Glomerular visceral epithelial cell (primary cell): ENCODE measurements around the gene XKR8.
A peak's percentile ranks its signal among the peaks of the same experiment; 100 is the strongest.

Source experiments
- DNase-seq: peaks from one replicate; pipeline ENCODE4 v3.0.0-alpha.2; 2016; ENCODE audit errors: extremely low spot score

The XKR8 gene, protein sequence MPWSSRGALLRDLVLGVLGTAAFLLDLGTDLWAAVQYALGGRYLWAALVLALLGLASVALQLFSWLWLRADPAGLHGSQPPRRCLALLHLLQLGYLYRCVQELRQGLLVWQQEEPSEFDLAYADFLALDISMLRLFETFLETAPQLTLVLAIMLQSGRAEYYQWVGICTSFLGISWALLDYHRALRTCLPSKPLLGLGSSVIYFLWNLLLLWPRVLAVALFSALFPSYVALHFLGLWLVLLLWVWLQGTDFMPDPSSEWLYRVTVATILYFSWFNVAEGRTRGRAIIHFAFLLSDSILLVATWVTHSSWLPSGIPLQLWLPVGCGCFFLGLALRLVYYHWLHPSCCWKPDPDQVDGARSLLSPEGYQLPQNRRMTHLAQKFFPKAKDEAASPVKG

DNA sequence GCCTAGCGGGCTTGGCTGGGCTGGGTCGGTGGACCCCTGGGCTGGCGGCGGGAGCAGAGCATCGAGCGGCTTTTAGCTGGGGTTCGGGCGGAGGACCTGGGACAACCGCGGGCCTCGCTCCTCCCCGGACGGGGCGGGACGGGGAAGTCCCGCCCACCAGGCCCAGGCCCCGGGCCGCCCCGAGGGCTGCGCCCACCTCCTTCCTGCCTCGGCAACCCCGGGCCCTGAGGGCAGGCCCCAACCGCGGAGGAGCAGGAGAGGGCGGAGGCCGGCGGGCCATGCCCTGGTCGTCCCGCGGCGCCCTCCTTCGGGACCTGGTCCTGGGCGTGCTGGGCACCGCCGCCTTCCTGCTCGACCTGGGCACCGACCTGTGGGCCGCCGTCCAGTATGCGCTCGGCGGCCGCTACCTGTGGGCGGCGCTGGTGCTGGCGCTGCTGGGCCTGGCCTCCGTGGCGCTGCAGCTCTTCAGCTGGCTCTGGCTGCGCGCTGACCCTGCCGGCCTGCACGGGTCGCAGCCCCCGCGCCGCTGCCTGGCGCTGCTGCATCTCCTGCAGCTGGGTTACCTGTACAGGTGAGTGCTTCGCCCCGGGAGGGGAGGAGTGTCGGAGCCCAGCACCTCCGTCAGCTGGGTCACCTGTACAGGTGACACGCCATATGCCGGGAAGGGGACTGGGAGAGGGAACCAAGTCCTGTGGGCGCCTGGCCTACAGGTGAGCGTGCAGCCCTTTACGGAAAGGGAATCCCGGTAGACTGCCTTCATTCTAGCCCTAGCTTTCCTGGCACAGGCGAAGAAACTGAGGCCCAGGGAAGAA lies at the start of gene XKR8:
Gene XKR8, plus strand, starts transcription at position 182 of the 812 bp plus-strand sequence. Its CDS starts 97 bp downstream, at position 279.
- peak; percentile 86 for DNase-seq

DNA sequence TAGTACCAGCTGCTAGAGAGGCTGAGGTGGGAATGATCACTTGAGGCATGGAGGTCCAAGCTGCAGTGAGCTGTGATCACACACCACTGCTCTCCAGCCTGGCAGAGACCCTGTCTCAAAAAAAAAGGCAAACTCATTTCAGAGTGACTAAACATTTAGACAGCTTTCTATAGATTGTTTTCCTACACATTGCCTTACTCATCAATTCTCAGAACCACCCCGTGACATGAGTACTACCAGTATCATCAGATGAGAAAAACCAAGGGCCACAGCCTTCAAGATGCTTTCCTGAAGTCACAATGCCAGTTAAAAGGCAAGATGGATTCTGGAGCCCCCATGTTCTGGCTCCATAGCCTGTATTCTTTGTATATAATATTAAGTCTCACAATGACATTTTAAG lies 47.3 kb upstream of the XKR8 start:
- no peak for DNase-seq

DNA sequence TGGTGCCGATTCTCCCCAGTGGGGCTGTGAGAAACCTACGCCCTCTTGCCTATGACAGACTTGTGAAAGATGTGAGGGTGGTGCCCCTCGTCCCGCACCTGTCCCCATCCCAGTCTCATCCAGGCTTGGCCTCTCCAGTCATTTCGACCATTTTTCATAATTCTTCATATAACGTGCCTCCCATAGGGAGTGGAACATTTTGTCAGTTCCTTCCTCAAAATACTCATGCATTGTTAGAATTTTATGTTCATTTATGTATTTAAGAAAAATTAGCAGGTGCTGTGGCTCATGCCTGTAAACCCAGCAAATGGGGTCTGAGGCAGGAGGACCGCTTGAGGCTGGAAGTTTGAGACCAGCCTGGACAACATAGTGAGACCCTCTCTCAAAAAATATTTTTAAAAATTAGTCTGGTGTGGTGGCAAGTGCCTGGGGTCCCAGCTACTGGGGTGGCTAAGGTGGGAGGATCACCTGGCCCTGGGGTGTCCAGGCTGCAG lies 44.6 kb upstream of the XKR8 start:
- no peak for DNase-seq

DNA sequence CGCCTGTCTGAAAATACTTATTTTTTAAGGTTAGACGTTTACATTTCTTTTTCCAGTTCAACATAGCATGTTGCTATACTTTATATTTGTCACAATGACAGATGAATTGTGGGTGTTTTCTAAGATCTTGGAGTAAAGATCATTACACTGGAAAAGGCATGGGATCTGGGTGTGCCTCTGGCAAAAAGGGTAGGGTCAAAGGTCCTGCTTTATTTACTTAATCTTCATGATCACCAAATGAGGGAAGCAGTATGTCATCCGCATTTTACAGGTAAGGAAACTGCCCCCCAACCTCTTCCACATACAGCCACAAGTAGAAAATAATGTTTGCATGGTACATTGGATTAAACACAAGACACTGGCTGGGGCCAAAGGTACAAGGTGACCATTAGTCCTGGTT lies 37.5 kb upstream of the XKR8 start:
- DNase-seq, result no peak

DNA sequence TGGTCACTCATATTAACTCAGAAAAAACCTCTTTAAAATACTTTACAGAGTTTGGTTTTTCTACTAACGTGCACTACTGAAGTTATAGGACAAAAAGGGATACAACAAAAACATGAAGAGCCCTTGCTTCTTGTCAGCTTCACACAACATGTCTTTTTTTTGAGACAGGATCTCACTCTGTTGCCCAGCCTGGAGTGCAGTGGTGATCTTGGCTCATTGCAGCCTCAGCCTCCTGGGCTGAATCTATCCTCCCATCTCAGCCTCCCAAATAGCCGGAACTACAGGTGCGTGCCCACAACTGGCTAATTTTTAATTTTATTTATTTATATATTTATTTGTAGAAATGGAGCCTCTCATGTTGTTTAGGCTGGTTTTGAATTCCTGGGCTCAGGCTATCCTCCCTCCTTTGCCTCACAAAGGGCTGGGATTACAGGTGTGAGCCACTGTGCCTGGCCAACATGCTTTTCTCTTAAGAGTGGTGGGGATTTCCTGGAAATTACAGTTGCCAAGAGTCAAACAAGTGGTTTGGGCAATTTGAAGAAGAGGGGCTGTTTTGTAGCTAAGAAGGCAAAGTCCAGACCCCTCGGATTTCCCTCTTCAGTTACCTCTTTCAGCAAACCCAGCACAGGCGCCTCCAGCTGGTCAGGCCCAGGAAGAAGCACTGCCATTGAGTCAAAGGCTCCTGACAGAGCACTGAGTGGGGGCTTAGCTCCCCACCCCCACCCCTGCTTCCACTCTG lies 31.4 kb upstream of the XKR8 start:
- no peak for DNase-seq

DNA sequence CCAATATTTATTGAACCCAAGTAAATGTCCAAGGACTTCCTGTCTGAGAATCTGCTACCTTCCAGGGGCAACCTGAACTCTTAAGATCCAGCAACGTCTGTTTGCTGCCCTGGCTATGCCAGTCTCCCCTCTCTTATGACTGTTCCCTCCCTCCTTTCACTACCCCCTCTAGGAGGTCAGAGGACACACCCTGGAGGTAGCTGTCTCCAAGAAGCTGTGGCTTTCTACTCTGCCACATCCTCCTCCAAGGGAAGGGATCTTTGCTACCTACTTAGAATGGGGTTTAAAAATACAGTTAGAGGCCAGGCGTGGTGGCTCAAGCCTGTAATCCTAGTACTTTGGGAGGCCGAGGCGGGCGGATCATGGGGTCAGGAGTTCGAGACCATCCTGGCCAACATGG lies 28.6 kb upstream of the XKR8 start:
- no peak for DNase-seq

DNA sequence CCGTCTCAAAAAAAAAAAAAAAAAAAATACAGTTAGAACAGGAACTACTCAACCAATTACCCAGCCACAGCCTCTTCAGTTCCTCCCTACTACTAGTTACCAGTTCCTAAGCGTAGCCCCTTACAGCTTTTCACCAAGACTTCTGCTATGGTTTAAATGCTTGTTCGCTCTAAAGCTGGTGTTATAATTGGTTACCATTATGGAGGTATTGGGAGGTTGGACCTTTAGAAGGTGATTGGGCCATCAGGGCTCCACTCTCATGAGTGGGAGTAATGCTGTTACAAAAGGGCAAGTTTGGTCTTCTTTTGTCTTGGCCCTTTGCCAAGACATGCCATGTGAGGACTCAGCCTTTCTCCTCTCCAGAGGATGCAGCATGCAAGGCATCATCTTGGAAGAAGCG lies 28.0 kb upstream of the XKR8 start:
- DNase-seq, result no peak

DNA sequence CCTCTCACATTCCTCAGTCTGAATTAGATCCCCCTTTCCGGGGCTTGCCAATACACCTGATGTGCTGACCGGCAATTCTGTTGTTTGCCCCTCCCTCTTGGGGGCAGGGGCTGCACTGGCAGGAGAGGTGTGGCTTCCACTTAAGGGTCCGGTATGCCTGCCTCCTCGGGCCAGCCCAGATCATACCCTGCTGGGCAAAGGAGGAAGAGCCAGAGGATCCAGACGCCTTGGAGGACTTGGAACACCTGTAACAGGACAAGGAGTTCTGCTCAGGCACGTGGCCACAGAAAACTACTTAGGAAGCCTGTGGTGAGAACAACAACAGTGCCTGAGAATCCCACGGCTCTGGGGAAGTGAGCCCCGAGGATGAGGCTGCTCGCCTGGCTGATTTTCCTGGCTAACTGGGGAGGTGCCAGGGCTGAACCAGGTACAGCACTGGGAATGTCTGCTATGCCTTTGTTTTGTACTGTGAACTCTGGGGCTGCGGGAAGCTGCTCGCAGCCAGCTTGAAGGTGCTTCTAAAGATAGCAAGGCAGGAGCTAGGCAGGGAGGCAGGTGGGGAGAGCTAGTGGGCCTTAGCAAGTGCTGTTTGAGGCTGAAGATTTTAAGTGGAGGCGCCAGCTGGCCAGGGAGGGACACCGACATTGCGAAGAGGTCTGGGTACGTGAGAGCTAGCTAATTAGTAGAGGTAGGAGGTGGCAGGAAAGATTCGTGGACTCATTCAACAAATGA lies 24.8 kb upstream of the XKR8 start, which contains the start of gene SMPDL3B:
Gene SMPDL3B, plus strand, starts transcription at position 183 of the 732 bp plus-strand sequence. Its CDS starts 184 bp downstream, at position 367.
- peak; percentile 77 for DNase-seq

DNA sequence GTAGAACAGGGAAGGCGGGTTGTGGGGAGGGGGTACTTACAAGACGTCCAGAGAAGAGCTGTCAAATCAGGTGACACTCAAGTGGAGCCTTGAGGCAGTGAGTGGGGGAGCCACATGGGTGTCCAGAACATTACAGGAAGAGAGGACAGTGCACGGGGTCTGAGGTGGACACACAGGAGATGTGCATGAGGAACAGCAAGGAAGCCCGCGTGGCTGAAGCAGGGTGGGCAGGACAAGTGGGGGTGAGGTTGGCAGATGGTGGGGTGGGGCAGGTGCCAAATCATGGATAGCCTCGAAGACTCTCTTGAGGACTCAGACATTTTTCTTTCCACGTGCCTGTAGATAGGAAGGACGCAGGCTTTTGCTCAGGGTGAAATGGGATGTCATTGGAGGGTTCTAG lies 24.1 kb upstream of the XKR8 start:
- no peak for DNase-seq

DNA sequence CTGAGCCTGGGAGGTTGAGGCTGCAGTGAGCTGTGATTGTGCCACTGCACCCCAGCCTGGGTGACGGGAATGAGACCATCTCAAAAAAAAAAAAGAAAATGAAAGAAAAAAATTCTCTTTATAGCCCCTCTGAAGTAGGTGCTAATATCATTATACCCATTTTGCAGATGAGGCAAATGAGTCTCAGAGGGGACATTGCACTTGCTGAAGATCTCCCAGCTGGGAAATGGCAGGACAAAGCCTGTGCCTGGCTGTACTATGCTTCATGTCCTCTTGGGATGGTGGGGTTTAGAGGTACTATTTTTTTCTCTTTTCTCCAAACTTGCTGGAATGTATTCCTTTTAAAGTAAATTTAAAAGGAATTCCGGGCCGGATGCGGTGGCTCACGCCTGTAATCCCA lies 23.4 kb upstream of the XKR8 start:
- DNase-seq, result no peak

DNA sequence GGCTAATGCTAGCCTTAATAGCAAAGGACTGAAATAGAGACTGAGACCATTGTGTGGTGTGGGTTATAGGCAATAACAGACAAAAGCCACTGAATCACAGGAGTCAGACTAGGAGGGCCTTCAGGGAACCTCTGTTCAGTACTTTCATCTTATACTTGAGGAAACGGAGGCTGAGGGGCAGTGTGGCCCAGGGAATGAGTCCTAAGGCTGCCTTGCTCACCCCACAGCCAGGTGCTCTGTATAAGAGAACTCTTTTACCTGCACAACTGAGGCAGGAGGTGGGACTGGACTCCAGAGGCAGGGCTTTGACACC lies 22.3 kb upstream of the XKR8 start:
- DNase-seq, result no peak

DNA sequence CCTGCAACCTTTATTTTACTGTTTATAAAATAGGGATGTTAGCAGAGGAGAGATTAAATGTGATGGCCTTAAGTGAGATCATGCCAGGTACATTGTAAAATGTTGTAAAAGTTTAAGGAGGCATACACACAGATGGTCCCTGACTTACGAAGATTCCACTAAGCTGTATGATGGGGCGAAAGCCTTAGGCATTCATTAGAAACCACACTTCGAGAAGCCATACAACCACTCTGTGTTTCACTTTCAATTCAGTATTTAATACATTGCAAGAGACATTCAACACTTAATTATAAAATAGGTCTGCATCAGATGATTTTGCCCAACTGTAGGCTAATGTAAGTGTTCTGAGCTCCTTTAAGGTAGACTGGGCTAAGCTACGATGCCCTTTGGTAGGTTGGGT lies 21.3 kb upstream of the XKR8 start:
- DNase-seq, result no peak

DNA sequence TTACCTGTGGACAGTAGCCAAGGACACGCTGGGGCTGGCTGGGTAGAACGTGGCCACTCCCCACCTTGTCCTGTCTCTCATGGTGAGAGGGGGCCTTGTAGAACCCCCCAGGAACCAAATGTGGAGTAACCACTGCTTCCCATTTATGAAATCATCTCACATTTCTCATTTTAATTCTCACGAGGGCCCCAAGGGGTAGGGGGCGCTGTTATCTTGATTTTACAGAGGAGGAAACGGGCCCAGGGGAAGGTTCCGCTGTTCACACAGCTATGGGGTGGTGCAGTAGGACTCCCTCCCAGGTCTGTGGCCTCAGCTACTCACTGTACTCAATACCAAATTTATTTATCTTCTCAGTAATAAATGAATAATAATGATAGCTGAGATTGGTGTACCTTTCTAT lies 19.5 kb upstream of the XKR8 start:
- no peak for DNase-seq

DNA sequence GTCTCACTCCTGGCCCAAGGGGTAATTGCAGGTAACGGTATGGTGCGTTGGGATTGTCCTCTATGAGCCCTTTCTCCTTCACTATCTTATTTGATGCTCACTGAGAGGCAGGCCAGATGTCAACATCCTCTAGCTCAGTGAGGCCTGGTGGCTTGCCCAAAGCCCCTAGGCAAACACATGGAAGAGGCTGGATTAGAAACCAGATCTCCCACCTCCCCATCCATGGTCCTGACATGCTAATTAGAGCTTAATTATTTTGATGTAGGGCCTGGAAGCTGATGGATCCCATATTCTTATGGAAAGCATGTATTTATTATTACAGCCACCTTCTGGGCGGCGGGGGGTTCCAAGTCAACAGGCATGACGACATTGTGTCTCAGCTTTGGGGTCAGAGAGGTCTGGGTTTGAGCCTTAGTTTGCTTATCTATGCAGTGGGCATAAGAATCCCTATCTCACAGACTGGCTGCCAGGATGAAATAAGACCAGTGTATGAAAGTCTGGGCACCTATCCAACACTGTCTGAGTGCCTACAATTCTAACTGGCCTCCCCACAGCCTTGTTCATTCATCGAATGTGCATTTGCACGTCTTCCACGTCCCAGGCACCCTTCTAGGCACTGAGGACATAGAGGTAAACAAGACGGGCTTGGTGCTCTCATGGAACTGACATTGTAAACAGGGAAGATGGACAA lies 18.8 kb upstream of the XKR8 start:
- no peak for DNase-seq

DNA sequence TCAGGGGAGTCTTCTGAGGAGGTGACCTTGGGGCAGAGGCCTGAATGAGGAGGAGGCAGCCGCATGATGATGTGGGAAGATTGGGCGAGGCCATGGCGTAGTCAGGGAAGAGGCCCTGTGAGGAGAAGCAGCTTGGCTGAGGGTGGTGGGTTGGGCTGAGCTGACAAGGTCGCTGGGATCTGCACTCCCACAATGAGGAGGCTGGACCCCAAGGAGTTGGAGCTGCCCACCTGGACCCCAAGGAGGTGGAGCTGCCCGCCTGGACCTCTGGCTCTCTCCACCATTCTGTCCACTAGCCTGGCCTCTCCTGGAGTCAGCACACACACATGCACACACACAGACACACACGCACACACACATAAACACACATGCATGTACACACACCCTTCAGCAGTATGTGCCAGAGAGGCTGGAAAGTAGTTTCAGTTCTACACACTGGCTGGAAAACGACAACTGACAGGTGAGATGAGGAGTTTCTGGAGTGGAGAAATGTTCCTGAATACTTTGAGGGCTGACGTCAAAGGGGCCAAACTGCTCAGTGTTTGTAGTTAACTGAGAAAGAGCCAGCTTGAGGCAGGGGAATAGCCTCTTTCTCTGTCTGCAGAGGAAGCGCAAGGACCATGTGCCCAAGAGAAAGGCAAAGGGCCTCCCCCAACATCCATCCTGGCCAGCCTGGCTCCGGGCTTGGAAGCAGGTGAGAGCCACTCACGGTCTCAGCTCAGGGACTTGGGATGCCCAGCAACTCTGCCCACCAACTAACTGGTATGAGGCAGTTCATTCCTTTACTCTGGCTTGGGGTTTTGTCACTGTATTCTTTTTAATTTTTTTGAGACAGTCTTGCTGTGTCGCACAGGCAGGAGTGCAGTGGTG lies 17.9 kb upstream of the XKR8 start:
- DNase-seq, result no peak

DNA sequence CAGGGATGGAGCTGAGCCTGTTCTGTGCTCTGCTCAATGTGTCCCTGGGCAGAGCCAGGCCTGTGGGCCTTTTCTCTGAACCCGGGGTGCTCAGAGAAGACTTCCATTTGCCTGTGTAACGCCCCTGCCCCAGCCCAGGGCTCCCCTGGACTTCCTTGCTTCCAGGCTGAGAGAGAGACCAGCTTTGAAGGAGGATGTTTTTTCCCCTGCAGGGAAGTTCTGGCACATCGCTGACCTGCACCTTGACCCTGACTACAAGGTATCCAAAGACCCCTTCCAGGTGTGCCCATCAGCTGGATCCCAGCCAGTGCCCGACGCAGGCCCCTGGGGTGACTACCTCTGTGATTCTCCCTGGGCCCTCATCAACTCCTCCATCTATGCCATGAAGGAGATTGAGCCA lies 14.8 kb upstream of the XKR8 start:
- no peak for DNase-seq

DNA sequence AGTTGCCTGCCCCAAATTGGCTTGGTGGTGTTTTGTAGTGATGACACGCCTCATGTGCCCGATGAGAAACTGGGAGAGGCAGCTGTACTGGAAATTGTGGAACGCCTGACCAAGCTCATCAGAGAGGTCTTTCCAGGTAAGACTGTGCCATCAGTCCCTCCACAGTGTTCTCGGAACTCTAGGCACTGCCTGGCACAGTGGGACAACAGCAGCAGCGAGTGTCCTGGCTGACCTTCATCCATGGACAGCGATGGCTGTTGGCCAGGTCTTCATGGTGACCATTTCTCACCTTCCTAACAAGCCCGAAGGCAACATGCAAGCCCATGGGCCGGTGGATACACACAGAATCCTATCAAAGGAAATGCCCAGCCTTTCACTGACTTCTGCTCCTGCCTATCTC lies 10.7 kb upstream of the XKR8 start:
- DNase-seq, result no peak

DNA sequence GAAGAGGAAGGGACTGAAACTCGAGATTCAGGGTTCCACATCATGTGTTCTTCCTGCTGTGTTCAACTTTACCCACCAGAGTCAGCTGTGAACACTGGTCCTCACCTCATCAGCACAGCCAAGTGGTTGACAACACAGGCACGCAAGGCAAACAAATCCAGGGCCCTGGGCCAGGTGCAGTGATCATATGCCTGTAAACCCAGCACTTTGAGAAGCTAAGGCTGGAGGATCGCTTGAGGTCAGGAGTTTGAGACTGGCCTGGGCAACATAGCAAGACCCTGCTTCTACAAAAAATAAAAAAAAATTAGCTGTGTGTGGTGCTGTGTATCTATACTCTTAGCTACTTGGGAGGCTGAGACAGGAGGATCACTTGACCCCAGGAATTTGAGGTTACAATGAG lies 8.4 kb upstream of the XKR8 start:
- DNase-seq, result no peak

DNA sequence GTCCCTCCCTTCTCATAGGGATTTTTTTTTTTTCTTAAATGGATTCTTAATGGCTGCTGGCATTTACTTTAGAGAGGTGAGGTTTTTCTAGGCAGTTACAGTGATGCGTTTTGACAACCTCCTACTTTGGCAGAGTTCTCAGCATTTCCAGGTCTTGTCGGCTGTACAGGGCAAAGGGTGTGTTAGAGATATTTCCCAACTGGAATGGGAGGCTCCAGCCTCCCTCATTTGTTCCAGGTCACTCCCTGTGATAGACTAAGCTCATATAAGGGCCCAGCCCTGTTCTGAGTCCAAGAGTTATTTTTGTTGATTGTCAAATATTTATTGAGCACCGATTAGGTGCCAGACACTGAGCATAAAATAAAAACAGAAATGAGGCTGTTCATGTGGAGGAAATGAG lies 7.6 kb upstream of the XKR8 start:
- no peak for DNase-seq

DNA sequence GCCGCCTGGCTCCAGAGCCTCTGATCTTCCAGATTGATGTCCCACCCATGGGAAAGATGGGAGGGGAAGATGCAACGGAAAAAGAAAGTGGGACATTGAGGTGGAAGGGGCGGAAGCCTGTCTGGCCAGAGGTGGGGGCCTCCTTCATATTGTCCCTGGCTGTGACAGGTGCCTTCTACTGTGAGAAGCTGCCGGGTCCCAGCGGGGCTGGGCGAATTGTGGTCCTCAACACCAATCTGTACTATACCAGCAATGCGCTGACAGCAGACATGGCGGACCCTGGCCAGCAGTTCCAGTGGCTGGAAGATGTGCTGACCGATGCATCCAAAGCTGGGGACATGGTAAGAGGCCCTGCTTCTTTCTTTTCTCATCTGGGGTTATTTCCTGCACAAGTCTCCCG lies 5.6 kb upstream of the XKR8 start:
- no peak for DNase-seq
